ACHN (cell line): ENCODE measurements around the gene PRR33.

Experiments
- DNase-seq: peaks from one replicate; pipeline ENCODE4 v3.0.0-alpha.2; 2015
- in situ Hi-C: cut with HindIII; loops from 2 replicates; pipeline ENCODE4 v1.10.0; 2017; ENCODE audit warnings: low sequenced_read_pairs, low pct_ligation_motif_present, low pct_unique_long_range_greater_than_20kb

Gene PRR33

GRCh38 chr11:1870721-1871466 lies 20.8 kb downstream of the PRR33 start:
- in situ Hi-C loops = no loop called here
- DNase-seq = no peak

- in situ Hi-C loops = no loop called here
- DNase-seq = no peak
Measured at GRCh38 chr11:1870326-1870696, 21.4 kb downstream of the PRR33 start.

- in situ Hi-C loops = no loop called here
Measured at GRCh38 chr11:1869427-1870325, 22.0 kb downstream of the PRR33 start.

GRCh38 chr11:1868636-1869291 lies 22.9 kb downstream of the PRR33 start:
- no peak for DNase-seq
- in situ Hi-C loops = no loop called here

More at GRCh38 chr11:1869427-1870325, 22.0 kb downstream of the PRR33 start:
- no peak for DNase-seq

GRCh38 chr11:1868056-1868635 lies 23.5 kb downstream of the PRR33 start:
- in situ Hi-C loops = no loop called here
- DNase-seq = no peak

- in situ Hi-C loops = no loop called here
- DNase-seq = no peak
Measured at GRCh38 chr11:1867381-1867780, 24.3 kb downstream of the PRR33 start.

- no peak for DNase-seq
- in situ Hi-C loops = no loop called here
Measured at GRCh38 chr11:1866776-1867175, 24.9 kb downstream of the PRR33 start.

GRCh38 chr11:1866226-1866625 lies 25.5 kb downstream of the PRR33 start:
- no peak for DNase-seq
- in situ Hi-C loops = no loop called here

GRCh38 chr11:1864831-1865665 lies 26.6 kb downstream of the PRR33 start:
- DNase-seq = no peak
- in situ Hi-C loops = no loop called here

GRCh38 chr11:1864231-1864630 lies 27.5 kb downstream of the PRR33 start:
- in situ Hi-C loops = no loop called here
- DNase-seq = no peak

GRCh38 chr11:1863352-1864216 lies 28.1 kb downstream of the PRR33 start:
- in situ Hi-C loops = no loop called here

GRCh38 chr11:1862588-1863351 lies 28.9 kb downstream of the PRR33 start:
- peak; percentile 25 for DNase-seq
- in situ Hi-C loops = no loop called here

More at GRCh38 chr11:1863352-1864216, 28.1 kb downstream of the PRR33 start:
- peak; percentile 68 for DNase-seq

- in situ Hi-C loops = no loop called here
- no peak for DNase-seq
Measured at GRCh38 chr11:1861435-1862411, 30.0 kb downstream of the PRR33 start.

- in situ Hi-C loops = no loop called here
- DNase-seq = no peak
Measured at GRCh38 chr11:1860108-1860507, 31.6 kb downstream of the PRR33 start.

- no peak for DNase-seq
- in situ Hi-C loops = no loop called here
Measured at GRCh38 chr11:1859004-1859403, 32.7 kb downstream of the PRR33 start.
